Activated CD4-positive, alpha-beta T cell treated with anti-CD3 and anti-CD28 coated beads, Interleukin-10, Interleukin-2, amounts not matched to agents 100 ng/mL and 50 ng/mL, durations not matched to agents 16 hours and 8 hours (primary cell): Measurements from ENCODE around the gene KIF18B.

Experiments used
- DNase-seq: peaks from one replicate; pipeline ENCODE4 v3.0.0-alpha.2; 2020

The KIF18B gene

DNA sequence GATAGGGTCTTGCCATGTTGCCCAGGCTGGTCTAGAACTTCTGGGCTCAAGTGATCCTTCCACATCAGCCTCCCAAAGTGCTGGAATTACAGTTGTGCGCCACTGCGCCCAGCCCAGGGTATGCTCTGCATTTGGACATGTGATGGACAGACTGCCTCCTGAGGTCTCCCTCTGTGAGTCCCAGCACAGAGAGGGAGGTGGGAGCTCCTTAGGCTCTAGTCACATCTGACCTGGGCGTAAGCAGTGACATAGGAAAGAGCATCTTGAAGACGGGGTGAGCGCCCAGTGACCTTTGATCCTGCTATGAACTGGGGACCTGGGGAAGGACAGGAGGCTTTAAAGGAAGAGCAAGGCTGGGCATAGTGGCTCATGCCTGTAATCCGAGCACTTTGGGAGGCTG, 30.1 kb downstream of the KIF18B start:
- DNase-seq: no peak

DNA sequence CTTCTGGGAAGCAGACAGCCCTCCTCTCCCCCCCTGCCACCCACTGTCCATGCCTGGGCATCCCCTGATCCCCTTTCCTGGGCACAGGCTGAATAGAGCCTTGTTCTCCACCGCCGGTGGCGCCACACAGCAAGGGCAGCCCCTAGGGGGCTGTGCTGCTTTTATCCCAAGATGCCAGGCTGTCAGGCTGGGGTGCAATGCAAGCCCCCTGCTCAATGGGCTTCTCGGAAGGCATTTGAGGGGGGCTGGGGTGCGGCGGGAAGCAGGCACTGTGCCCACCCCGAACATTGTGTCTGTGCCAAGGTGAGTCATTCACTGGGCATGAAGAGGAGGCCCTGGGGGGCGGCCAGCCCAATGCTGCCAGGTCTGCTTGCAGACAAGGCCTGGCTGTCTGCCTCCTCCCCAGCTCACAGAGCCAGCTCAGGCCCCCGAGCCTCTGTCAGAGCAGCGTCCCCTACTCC, 30.8 kb downstream of the KIF18B start:
- no peak for DNase-seq

DNA sequence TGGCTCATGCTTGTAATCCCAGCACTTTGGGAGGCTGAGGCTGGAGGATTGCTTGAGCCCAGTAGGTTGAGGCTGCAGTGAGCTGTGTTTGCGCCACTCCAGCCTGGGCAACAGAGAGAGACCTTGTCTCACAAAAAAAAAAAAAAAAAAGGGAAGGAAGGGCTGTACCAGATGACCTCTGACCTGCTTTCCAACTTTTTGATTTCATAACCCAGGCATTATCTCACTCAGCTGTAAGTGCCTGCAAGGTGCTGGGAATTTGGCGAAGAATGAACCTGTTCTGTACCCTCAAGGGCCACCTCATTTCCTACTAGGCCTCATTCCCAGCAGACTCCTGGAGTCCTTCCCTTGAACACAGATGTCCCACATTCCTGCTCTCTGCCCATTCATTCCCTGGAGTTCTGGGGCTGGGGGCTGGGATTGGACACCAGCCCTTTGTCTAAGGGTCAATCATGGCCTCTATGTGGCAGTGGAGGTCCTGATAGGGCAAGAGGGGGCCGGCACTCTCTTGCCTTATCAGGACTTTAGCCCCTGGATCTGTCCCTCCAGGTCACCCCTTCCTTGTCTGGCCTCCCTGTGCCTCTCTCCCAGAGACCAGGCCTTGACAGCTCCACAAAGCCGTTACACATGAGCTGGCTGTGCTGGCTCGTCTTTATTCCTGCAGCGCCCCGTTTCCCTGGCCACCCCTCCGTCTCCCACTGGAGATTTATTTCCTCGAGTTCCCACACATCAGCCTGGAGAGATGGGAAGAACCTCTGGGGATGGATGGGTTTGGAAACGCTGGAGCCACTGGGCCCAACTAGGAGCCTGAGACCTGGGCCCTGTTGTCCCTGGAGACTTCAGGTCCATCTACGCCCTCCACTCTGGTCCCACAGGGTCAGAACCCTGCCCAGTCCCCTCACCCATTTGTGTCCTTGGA, 31.5 kb downstream of the KIF18B start:
- DNase-seq: no peak

DNA sequence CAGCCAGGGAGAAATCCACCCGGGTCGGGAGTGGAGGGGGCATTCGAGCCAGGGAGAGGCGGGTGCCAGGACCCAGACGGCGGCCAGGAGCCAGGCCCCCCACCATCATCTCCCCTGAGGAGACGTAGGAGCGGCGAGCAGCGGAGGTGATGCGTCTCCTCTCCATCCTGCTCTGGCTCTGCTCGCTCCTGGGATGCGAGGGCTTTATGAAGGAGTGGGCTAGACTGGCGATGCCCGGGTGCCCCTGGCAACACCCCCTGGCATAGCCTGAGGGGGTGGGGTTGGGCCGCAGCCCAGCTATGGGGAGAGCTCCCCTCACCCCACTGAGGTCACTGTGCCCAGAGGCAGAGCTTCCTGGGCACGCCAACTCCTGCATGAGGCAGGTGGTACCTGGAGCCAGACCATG, 32.2 kb downstream of the KIF18B start, which contains the start of gene GFAP:
Gene GFAP, minus strand, starts transcription at position 180 of the 406 bp plus-strand sequence. Its CDS starts 14 bp downstream, at position 166.
- DNase-seq: no peak

DNA sequence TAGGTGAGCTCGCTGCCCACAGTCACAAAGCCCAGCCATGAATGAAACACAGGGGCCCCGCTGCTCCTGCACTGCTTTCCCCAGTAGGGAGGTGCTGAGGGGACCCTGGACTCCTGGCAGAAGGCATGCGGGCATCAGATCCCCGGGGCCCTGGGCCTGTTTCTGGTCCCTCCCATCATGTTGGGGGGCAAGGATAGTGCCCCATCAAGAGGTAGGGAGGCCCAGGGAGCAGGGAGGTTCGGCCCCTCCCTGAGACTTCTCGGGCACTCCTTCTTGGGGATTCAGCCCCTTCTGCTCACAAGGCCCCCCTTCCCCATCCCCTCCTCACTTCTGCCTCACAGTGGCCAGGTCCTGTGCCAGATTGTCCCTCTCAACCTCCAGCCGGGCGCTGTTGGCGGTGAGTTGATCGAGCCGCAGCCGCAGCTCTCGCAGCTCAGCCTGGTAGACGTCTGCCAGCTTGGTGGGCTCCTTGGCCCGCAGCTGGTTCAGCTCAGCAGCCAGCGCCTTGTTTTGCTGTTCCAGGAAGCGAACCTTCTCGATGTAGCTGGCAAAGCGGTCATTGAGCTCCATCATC, 32.8 kb downstream of the KIF18B start:
- DNase-seq: no peak

DNA sequence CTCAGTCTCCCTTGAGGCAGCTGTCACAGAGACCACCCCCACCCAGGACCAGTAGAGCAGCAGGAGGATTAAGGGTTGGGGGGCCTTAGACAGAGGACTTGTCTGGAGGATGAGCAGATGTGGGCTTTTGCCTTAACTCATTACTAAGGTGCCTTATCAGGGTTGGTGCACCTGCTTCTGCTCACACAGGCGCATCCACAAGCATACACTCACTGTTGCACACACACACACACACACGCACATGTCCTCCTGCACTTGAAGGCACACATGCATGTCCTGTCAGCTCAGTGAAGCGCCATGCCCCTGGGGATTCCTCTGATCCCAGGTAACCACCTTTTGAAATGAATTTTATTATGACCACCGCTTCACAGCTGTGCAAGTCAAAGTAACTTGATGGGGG, 33.4 kb downstream of the KIF18B start:
- DNase-seq: no peak

DNA sequence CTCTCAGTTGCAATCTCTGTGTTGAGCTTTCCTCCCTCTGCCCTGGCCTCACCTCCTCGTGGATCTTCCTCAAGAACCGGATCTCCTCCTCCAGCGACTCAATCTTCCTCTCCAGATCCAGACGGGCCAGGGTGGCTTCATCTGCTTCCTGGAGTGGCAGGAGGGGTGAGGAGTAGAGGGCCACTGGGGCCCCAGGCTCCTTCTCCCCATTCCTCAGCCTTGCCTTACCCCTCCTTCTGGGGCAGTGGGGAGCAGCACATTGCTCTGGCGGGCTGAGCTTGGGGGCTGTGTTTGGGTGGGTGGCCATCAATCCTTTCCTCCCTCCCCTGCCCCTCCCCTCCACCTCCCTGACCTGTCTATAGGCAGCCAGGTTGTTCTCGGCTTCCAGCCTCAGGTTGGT, 33.9 kb downstream of the KIF18B start:
- DNase-seq: no peak

DNA sequence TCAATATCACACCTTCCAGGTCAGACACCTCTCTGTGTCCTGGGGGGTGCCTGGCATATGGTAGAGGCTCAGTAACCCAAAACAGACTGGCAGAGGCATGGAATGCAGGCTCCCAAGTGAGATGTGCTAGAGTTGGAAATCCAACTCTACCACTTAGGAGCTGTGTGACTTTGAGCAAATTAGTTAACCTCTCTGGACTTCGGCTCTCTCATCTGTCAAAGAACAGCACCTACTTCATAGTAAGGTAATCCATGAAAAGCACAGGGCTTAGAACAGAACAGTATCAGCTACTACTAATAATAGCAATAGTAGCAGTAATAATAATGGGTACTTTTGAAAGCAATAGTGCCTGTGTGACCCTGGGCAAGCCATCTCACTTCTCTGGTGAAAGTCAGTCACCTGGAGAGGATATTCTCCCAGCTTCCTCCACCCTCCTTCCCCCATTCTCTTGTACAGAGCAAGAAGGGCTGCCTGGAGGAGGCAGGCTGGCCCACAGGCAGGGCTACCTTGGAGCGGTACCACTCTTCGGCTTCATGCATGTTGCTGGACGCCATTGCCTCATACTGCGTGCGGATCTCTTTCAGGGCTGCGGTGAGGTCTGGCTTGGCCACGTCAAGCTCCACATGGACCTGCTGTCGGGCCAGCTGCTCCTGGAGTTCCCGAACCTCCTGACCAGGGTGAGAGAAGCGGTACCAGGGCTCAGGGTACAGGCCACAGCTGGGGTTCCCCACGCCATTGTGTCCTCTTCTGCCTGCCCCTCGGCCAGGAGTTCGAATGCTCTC, 34.6 kb downstream of the KIF18B start:
- DNase-seq: no peak

DNA sequence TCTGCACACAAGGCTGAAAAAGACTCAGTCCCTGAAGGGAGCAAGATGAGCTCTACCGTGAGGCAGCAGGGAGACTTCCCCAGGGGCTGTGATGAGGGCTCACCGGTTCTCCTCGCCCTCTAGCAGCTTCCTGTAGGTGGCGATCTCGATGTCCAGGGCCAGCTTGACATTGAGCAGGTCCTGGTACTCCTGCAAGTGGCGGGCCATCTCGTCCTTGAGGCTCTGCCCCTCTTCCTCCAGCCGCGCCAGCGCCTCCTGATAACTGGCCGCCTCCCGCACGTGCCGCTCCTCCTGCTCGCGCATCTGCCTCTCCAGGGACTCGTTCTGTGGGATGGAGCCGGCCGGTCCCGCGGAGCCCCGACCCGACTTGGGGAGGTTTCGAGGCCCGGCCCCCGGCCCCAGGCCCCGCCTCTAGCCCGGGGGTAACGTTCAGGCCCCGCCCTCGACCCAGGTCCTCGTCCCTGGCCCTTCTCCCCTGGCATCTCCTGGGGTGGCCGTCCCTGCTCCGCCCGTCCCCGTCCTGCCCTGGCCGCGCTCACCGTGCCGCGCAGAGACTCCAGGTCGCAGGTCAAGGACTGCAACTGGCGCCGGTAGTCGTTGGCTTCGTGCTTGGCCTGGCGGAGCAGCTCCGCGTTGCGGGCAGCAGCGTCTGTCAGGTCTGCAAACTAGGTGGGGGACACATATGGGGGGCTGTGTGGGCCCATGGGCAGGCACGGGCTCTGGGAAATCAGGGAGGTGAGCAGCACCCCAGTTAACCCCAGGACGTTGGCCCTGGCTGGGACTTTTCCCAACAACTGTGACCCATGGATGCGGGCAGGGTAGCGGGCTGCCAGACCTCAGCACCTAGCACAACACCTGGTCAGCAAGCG, 36.2 kb downstream of the KIF18B start:
- peak; percentile 61 for DNase-seq

DNA sequence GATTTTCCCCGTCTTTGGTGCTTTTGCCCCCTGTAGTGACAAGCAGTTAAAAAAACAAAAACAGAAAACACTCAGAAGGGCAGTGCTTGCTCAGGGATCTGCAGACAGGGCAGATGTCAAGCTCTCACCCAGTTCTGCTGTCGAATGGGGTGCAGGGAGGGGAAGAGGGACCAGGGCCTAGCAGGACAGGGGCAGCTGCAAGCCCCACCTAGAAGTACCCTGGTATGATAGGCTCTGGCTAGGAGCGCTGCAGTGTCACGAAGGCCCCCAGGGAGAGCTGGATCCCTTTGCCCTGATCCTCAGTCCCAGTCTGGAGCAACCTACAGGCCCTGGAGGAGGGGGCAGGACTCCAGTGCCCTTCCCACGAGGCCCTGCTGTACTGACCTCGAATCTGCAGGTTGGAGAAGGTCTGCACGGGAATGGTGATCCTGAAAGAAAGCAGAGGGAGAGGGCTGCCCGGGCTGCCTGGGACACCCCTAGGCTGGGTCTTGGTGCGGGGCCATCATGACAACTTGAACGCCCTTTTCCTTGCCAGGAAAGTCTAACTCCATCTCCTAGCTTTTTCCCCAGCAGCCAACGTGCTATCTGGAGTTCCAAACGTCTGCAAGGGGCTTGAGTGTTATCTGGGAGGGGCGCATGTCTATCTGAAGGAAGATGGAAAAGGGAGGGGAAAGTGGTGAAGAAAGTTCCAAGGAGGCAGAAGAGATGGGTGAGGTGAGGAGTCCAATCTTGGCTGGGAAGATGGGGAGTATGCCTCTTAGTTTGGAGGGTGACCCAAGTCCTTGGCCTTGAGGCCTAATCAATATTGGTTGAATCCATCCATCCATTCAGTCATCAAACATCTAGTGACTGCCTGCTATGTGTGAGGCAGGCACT, 37.1 kb downstream of the KIF18B start:
- DNase-seq: no peak

DNA sequence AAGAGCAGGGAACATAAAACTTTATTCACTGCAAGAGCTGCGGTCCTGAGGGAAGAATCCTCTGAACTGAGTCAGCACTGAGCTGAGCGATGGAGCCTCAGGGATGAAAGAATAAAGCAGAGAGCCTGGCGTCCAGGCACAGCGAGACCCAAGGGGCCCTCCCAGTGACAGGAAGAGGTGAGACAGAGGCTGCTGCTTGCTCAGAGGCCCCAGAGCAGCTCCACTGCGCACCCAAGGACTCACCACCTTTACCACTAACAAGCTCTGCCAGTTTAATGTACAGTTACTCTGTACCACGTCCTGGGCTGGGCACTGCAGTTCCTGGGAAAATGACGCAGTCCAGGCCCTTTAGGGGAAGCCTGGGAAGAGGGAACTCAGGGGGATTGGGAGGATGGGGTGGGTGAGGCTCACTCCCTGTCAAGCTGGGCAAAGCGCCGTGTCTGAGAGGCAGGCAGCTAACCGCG, 37.9 kb downstream of the KIF18B start:
- DNase-seq: no peak

DNA sequence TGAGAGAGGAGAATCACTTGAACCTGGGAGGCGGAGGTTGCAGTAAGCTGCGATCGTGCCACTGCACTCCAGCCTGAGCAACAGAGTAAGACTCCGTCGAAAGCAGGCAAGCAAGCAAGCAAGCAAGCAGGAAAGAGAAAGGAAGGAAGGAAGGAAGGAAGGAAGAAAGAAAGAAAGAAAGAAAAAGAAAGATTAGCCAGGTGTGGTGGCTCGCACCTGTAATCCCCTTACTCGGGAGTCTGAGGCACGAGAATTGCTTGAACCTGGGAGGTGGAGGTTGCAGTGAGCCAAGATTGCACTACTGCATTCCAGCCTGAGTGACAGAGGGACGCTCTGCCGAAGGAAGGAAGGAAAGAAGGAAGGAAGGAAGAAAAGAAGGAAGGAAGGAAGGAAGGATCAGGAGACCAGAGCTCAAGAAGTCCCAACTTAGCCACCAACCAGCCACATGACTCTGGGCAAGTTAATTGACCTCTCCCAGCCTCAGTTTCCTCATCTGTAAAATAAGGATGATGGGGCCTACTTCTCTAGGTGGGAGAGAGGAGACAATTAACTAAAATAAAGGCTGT, 38.7 kb downstream of the KIF18B start:
- DNase-seq: no peak

DNA sequence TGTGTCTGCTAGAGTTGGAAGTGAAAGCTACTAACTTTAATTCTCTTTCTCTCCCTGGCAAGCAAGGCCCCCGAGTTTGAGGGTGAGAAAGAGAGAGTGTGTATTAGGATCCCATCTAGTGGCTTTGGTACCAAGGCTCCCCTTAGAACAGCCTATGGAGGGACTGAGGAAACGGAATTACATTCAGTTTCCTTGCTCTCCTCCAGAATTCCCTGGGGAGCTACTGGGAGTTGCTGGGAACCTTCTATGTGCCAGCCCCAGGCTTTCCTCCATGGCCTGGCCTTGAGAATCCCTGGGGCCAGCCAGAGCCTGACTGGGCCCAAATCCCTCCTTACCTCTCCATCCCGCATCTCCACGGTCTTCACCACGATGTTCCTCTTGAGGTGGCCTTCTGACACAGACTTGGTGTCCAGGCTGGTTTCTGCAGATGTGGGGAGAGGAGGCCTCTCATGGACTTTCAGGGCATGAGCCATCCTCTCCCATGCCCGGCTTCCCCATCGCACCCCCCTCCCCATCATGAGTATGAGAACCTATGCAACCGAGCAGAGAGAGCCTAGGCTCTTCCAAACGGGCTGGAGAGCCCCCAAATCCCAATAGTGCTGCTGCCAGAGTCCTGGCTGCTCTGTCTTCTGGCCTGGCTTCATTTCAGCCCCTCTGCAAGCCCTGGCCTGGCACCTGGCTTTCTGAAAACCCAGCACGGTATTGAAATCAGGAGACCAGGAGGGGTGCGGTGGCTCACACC, 39.7 kb downstream of the KIF18B start:
- DNase-seq: no peak

DNA sequence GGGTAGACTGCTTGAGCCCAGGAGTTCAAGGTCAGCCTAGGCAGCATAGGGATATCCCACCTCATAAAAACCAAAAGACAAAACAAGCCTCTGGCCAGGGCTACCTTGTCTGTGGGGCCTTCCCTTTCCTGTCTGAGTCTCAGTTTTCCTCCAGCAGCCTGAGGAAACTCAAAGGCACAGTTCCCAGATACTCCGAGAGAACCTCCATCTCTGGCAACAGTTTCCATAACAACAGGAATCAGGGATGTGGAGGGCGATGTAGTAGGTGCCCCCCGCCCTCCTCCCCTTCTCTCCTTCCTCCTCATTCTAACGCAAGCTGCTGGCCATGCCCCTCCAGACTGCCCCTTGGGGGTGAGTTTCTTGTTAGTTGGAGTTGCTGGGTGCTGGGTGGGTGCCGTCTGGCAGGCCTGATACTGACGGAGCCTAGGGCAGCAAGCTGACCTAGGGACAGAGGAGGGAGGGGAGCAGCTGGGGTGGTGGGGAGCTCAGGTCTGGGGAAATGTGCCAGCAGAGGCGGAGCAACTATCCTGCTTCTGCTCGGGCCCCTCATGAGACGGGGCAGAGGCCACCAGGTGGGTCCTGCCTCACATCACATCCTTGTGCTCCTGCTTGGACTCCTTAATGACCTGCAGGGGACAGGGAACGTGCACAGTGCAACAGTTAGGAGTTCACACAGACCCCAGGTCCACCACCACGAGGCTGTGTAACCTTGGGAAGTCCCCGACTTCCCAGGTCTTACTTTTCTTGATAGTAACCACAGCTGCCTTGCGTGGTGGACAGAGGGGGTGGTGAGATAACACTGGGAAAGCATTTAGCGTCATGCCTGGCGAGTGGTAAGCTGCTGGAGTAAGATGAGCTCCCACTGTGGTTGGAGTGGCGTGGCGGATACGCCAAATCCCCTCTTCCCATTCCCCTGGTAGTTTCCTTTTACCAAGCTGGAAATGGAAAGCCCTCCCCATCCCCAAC, 40.5 kb downstream of the KIF18B start:
- no peak for DNase-seq

DNA sequence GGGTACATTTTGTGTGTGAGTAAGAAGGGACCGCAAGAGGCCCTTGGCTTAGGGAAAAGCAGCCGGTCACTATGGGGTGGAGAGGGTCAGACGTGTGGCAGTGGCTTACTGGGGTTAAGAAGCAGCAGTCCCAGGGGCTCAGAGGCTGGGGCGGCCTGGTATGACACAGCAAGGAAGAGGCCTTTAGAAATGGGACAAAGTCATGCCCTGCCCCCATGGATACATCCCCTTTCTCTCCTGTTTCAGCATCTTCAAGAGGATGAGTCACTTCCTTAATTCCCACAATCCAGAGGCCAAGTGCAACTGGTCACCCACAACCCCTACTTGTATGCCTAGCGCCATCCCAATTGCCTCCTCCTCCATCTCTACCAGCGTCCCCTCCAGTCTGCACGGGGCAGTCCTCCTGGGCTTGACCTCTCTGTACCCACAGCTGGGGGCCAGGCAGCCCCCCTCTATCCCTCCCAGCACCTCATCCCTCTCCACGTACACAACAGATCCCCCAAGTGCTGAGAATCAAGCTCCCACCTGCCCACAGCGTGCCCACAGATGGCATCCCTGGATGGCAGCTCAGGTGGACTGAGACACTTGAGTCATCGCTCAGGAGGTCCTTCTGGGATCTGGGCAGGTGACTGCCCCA, 41.4 kb downstream of the KIF18B start:
- no peak for DNase-seq

DNA sequence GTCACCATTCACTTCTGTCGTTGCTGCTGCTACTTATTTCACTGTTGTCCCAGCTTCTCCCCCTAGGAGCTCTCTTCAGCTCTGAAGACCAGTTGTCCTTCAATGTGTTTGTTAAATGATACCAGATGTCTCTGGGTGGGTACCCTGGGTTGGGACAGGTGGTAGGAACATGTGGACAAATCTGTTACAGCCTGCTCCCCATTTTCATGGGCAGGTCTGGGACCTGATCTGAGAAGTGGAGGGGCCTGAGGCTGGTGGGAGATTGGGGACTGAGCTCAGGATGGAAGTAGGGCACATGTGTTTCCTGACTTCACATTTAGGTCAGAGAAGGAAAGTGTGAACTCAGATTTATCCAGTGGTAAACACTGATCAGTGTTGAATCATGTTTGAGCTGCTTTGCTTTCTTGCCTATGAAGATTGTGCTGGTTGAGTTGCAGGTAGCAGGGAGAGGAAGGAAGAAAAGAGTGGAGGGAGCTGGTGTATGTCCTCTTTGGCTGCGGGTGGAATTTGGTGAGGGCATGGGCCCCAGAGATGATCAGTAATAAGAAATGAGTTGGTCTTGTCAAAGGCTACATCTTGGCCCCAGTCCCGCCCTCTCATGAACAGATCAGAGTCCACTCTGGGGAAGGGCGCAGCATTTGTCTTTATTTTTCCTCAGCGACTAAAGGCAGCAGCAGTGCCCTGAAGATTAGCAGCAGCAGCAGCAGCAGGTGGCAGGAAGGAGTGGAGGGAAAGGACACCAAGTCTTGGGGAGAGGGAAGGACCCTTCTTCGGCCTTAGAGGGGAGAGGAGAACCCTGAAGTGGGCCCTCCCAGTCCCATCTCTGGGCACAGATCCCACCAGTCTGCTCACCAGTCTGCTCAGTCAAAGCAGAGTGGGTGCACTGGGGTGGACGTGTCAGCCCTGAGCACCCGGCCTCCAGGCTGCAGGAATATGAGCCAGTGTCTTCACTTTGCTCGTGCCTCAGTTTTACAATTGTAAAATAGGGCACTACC, 42.3 kb downstream of the KIF18B start:
- DNase-seq: no peak
